HG02798 (cell line): Measurements from ENCODE around the gene KRT7.
"Not testable (repeated sequence)": the region's sequence is repeated elsewhere in the genome, so short reads cannot be mapped to it uniquely, and the experiment has no call there.

Experiments
- ATAC-seq: cut with Tn5 transposase; IDR thresholded peaks from one replicate; pipeline ENCODE4 v1.9.1; 2021; ENCODE audit warnings: mild to moderate bottlenecking; ENCODE audit not compliant: unreplicated experiment, poor library complexity

KRT7 gene

DNA sequence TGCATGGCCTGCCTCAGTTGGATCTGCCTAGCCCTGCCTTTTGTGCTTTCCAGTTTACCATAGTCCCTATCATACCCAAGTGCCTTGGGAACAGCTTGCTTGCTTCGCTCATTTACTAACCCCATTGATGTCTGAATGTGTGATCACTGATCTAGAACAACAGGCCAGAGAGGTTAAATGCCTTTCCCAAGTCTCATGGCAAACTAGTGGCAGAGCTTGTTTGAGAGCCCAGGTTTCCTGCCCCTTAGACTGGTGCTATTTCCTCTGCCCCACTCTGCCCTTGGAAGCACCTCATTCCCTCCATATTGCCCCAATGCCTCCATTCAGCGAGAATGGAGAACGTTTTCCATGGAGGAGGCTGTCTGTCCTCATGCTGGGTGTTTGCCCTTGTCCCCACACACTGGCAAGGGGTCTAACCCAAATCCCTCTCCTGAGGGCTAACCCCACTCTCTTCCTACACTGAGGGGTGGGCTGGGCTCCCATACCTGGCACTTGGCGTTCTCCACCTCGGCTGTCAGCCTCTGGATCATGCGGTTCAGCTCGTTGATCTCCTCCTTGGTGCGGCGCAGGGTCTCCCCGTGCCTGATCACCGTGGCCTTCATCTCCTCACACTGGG, 19.8 kb downstream of the KRT7 start:
- ATAC-seq, result no peak

DNA sequence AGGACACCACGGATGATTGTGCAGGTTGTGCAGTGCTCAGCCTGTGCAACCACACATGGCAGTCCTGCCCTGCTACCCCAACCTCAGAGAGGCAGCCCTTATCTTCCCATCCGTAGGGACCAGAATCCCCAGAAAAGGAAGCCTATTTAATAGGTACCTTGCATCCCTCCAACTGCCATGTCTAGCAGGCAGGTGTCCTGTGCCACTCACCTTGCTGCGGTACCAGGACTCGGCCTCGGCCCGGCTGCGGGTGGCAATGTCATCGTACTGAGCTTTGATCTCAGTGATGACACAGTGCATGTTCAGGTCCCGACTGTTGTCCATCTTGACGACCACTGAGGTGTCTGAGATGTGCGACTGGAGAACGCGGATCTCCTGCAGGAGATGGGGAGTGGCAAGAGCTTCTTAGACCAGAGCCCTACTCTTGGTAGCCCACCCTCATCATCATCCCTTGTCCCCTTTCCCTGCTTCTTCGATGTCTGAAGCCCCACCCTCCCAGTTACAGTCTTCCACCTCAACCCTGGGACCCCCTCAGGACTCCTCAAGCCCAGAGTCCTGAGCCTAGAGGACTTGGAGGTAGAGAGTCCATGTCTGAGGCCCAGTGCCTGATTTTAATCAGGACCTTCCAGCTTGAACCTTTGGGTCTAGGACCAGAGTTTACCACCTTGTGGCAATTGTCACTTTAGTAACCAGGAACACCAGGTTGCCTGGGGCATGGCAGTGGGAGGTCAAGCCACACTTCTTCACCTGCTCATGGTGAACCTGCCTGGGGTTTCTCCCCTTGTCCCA, 20.5 kb downstream of the KRT7 start:
- no peak for ATAC-seq

DNA sequence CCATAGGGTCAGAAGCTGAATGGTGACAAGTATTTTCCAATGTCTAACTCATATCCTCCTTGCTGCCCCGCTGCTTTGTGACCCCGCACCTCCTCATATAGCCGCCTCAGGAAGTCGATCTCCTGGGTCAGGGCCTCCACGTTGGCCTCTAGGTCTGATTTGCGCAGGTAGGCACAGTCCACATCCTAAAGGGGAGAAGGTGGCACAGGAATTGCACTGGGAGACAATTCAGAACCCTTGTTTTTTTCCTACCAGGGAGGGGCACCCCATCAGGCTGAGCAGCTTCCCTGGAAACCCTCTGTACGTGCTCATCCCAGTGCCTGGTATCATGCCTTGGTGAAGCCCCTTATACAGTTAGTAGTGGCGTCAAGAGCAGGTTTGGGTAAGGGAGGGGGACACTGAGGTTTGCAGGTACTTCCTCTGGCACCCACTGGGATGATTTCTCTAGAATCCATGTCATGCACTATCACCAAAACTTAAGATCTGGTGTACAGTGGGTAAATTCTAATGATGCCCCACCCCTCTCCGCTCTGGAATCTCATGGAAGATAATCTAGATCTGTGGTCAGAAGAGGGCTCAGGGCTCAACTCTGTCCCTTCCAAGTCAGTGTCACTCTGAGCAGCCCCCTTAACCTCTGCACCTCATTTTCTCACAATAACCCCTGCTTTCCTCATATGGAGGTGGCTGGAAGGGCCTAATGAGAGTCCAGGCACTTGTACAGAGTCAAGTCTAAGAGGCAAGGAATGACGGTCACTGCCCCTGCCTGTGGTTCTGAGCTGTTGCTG, 21.3 kb downstream of the KRT7 start:
- no peak for ATAC-seq

DNA sequence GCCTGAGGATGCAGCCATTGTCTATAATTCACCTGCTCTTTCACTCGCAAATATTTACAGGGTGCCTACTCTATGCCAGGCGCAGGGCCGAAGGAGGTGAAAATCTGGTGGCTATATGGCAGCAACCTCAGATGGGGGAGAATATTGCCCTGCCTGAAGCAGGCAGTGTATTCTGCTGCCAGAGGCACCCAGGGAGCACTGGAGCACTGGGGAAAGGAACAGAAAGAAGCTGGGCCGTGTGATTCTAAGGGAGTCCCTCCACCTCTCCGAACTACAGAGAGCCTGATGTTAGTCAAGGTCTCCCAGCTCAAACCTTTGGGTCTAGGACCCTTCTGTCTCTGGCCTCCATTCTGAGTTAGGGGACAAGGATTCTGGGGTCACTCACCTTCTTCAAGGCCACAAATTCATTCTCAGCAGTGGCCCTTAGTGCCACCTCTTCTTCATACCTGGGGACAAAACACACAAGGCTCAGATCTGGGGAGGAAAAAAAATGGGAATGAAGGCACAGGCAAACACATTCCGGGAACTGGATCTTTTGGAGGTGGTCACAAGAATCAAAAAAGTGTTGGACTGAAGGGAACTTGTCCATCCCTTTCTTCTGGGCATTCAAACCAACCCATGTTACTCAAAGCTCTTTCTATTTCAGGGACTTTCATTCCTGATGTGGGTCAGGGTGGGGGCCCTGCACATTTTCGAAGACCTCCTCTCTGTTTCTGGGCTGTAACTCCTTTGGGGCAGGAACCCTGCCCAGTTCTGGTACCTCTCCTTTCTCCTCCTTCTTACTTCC, 22.1 kb downstream of the KRT7 start:
- no peak for ATAC-seq

DNA sequence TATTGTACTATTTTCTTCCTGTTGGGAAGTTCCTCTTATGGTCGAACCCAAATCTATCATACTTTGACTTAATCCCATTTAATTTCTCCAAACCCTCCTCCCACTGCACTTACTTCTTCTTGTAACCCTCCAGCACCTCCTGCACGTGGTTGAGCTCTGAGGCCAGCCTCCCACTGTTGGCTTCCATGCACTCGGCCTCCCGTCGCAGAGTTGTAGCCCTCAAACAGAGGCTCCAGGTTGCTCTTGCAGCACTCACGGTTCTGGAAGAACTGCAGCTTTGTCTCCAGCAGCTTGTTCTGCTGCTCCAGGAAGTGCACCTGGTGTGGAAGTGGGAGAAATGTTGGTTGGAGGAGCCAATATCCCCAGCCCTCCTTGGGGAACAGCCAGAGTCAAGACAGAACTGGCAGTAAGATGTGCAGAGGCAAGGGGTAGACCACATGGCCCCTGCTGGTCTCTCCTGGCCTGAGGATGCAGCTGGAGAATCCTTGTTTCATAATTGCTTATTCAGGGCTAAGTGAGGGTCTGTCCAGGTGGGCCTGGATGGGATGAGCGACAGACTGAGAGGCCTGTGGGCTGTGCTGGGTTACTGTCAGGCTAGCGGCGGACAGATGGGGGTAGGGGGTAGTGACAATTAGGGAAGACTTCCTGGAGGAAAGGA, 23.0 kb downstream of the KRT7 start:
- no peak for ATAC-seq

DNA sequence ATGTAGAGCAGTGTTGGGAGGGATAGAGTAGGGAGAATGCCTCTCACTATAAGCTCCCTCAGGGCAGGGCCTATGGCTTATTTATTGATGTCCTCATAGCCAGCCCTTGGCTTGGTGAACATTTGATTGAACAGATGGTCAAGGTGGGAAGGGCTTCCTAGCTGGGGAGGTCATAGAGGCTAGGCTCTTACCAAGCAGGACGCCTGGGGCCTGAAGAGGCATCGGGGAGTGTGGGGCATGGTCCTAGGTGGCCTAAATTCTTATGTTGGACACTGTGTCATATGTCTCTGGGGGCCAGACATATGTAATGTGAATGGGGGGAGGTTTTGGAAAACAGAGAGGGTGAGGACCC, 23.5 kb downstream of the KRT7 start:
- no peak for ATAC-seq

DNA sequence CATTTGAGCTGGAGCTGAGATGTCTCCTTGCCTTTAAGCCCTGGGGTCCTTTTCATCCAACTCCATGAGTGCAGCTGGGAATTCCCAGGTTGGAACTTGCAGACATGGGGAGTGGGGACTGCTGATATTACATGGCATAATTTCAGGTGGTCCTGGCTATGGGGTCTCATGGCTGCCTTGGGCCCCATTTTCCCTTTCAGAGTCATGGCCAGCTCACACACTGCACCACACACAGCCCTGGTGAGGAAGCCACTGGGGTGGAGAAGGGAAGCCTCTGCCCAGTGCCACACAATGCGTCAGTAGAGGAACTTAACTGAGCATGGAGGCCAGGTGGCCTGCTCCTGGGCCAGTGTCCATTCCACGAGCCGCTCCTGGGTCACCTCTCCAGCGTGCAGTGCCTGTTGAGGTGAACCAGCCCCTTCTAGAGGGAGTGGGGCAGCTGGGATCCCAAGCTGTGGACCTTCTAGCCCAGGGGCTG, 24.1 kb downstream of the KRT7 start:
- ATAC-seq, result no peak

DNA sequence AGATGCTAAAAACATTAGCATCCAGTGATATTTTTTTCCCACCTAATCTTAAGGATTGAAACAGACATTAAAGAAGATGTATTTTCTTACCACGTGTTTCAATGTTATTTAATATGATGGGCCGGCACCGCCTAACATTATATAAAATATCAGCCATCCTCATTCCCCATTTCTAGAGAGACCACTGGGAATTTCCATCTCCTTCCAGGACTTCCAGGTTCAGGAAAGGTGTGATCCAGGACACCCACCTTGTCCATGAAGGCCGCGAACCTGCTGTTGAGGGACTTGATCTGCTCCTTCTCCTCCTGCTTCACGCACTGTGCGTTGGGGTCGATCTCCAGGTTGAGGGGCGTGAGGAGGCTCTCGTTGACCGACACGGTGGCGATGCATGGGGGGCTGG, 24.9 kb downstream of the KRT7 start:
- not testable (repeated sequence) for ATAC-seq

DNA sequence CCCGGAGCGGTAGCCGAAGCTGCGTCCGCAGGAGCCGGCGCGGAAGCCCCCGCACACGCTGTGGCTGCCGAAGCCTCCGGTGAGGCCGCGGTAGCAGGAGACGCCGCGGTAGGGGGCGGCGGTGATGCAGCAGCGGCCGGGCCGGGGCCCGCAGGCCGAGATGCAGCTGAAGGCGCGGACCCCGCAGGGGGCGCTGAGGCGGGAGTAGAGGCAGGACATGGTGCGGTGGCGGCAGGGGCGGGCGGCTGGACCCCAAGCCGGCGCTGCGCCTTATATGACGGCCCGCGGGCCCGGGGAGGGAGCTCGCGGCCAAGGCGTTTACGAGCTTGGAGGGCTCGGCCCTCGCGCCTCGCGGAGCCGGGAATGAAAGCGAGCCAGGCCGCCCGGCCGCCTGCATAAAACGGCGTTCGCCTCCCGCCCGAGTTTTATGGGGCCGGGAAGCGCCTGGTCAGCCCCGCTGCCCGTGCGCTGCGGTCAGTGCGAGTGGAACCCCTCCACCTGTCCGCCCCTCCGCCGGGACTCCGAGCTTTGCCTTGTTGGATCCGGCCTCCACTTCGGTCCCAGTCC, 25.4 kb downstream of the KRT7 start:
- no peak for ATAC-seq

DNA sequence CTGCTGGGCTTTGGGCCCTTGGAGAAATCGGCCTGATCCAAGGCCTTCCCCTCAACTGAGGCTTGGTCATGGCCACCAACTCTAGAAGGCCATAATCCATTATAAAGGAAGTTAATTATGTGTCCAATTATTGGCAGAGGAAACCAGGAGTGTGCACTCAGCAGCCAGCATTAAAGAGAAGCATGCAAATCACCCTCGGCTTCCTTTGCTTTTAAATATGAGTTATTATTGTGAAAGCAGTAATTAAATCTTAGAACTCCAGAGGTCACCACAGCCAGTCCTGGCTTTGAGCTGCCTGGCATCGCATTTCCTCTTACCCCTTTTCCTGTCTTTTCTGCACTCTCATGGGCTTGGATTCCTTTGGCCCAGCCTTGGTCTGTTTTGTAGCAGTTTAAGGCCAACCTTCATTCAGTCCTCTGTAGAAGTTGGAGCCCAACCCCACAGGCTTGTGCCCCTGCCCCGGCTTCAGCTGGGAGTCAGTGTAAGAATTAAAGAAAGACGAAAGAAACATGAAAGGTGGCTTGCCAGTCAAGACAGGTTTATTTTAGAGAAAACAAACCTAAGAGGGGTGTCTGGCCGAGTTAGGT, 26.7 kb downstream of the KRT7 start:
- no peak for ATAC-seq

DNA sequence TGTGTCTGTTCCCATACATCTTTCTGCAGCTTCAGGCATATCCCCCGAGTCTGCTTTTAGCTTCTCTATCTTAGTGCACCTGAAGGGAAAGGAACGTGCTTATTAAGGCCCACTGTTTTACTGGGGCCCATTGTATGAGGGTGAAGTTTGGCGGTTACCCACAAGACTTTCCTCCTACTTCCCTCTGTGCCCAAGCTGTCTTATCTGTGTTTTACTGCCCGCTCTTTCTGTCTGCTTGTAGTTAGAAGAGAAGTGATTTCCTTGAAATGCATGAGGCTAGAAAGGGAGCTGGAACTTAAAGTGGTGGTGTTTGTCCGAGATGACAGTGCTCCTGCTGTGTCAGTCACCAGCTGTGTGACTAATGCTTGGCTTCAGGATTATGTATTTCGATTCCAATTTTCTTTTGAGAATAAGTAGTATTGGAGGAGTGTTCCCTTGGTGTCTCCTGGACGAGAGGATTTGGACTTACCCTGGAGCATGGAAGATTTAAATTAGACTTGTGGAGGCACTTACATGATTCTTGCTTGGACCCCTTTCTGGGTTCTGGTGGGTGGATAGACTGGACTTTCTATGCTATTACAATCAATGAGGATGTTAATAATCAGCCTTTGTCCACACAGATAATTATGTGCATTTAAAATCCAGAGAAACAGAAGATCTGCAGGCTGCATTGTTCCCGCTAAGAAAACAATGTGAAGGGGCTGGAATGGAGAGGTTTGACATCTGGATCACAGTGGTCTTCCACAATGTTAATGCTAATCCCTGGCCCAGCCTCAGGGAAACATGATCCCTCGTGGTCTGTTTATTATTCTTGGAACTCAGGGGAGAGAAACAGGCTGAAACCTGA, 27.5 kb downstream of the KRT7 start:
- no peak for ATAC-seq

DNA sequence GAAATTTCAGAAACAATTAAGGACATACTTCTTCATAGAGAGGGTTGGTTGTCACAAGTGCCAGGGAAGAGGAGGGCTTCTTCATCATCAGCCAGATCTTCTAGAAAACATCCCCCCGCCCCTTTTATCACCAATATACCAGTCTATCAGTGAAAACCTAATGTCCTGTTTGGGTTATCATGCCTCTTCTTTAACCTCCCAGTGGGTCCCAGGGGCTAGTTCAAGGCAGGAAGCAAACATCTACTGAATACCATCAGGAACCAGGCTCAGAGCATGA, 28.1 kb downstream of the KRT7 start:
- ATAC-seq, result no peak

DNA sequence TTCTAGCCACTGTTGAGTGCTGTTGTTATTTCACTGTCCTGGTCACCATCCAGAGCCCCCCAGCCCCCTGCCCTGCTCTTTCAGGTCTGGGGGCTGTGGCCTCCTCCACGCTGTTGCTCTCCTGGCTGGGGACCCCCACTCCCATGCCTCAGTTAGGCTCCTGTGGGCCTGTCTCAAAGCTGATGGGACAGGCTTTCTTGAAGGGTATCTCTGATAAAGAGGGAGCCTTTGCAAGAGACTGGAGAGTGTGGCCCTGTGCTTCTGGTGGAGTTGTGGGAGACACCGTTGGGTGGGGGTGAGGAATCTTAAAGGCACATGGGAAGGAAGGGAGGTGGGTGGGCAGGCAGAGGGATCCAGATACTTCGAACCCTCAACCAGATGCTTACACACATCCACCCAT, 29.2 kb downstream of the KRT7 start:
- no peak for ATAC-seq

DNA sequence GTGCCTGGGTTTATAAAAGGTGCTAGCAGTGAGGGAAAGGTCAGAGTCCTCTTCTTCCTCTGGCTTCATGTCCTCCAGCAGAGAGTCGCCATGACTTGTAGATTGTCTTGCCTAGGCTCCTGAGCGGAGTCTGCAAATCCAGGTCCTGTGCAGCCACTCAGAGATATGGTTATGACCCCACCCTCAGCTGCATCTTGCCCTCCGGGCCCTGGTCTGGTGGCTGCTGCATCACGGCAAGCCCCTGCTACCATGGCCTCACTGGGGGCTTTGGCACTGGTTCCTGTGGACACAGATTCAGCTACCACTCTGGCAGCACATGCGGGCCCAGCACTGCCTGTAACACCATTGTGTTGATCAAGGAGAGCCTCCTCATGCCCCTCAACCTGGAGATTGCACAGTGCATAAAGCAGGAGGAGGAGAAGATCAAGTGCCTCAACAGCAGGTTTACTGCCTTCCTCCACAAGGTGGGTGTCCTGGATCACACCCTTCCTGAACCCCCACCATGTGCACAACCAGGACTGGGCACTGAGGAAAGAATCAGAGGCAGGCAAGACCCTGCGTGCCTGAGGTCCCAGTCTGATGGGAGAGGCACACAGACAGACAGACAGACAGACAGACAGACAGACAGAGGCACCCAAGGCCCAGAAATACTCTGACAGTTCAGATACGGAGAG, 30.9 kb downstream of the KRT7 start:
- no peak for ATAC-seq

DNA sequence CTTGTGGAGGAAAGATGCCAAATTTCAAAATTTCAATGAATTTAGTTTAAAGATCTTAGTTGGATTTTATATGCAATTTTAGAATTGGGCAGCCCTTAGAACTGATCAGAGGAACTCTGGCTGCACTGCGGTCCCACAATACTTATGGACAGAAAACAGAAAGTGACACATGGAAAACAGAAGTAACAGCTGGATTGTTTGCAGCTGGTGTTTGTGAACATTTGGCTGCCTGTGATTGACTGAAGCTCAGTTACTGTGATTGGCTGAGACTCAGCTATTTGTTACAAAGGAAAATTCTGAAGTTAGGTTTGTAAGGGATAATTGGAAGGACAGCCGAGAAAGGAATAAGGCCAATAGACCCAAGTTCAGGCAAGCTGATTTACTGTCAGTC, 31.4 kb downstream of the KRT7 start:
- ATAC-seq, result no peak

DNA sequence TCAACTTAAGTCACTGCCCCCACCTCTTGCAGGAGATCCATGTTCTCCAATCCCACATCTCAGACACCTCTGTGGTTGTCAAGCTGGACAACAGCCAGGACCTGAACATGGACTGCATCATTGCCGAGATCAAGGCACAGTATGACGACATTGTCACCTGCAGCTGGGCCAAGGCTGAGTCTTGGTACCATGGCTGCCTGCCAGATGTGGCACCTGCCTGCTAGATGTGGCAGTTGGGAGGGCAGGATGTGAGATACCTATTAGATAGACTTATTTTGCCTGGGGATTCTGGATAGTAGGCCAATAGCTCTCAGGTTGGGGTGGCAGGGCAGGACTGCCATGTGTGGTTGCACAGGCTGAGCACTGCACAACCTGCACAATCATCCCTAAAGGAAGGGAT, 33.5 kb downstream of the KRT7 start:
- no peak for ATAC-seq

DNA sequence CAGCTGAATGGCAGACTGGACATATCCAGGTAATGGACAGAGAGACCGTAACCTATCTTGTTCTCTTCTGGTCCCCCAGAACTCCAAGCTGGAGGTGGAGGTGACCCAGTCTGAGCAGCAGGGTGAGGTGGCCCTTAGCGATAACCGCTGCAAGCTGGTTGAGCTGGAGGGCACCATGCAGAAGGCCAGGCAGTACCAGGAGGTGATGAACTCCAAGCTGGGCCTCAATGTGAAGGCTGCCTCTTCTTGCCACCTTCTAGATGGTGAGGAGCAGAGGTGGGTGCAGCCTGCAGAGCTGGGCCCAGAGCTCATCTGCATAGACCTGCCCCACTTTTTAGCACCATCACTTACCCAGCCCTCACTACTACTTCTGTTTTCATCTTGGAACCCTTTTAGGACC, 34.2 kb downstream of the KRT7 start:
- ATAC-seq, result no peak

DNA sequence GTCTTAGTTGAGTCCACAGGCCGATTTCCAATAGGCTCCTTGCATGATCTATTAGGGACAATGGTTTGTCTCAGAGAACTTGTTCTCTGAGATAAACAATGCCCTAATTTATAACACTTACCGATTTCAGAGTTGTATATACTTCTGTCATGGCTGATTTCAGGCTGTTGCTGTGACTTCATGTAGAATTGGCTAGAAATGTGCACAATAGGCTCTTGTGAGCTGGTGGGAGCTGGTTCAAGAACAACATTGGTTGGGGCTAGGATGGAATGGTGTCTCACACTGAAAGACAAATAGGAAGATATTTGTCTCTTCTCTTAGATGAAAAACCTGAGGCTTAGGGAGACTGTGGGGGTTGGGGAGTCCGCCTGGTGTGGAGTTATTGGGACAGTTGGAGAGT, 34.7 kb downstream of the KRT7 start:
- ATAC-seq, result no peak
